Stimulated activated CD4-positive, alpha-beta T cell treated with anti-CD3 and anti-CD28 coated beads, Interleukin-2, amount 100 ng/mL, for 4 hours (primary cell): Measurements from ENCODE around the gene SPNS3.

Experiments used
- DNase-seq: peaks from one replicate; pipeline ENCODE4 v3.0.0-alpha.2; 2020; ENCODE audit warnings: low read depth

Gene SPNS3

GRCh38 chr17:4469552-4469951 lies 35.8 kb downstream of the SPNS3 start:
- no peak for DNase-seq

GRCh38 chr17:4472286-4472685 lies 38.5 kb downstream of the SPNS3 start:
- DNase-seq, result no peak

GRCh38 chr17:4474093-4474492 lies 40.4 kb downstream of the SPNS3 start:
- DNase-seq, result no peak

GRCh38 chr17:4475001-4475400 lies 41.3 kb downstream of the SPNS3 start:
- no peak for DNase-seq

GRCh38 chr17:4475463-4475862 lies 41.7 kb downstream of the SPNS3 start:
- no peak for DNase-seq

- DNase-seq, result no peak
These were observed 42.3 kb downstream of the SPNS3 start for GRCh38 chr17:4476017-4476416.

- no peak for DNase-seq
These were observed 42.9 kb downstream of the SPNS3 start for GRCh38 chr17:4476511-4477070.

- DNase-seq, result no peak
These were observed 43.6 kb downstream of the SPNS3 start for GRCh38 chr17:4477255-4477791.

- no peak for DNase-seq
These were observed 44.6 kb downstream of the SPNS3 start for GRCh38 chr17:4478318-4478830.

GRCh38 chr17:4479340-4479981 lies 45.7 kb downstream of the SPNS3 start:
- no peak for DNase-seq

- no peak for DNase-seq
These were observed 46.4 kb downstream of the SPNS3 start for GRCh38 chr17:4479982-4480751.

GRCh38 chr17:4480929-4481898 lies 47.5 kb downstream of the SPNS3 start:
- DNase-seq, result peak; percentile 13

- no peak for DNase-seq
These were observed 48.7 kb downstream of the SPNS3 start for GRCh38 chr17:4482338-4483011.

- no peak for DNase-seq
These were observed 49.5 kb downstream of the SPNS3 start for GRCh38 chr17:4483012-4483840.

GRCh38 chr17:4485676-4486646 lies 52.2 kb downstream of the SPNS3 start:
- peak; percentile 40 for DNase-seq

- no peak for DNase-seq
These were observed 53.6 kb downstream of the SPNS3 start for GRCh38 chr17:4487296-4487695.

GRCh38 chr17:4487820-4488716 lies 54.3 kb downstream of the SPNS3 start:
- DNase-seq, result no peak
